ENCODE results near the gene TSEN15. TPM values are rescaled to one million over a fixed set of nuclear protein-coding genes. Genes with fewer than 3 reads are reported as not detected.

The TSEN15 gene
- total and polyA plus RNA-seq, 2 experiments from 2014 or later: 55.8 TPM

- Histone ChIP-seq H3K36me3 (ENCODE audit: insufficient read depth) (no peaks in the 10 kb centered on the region), H3K27me3 (ENCODE audit: insufficient read depth) (no peaks in the 10 kb centered on the region), H3K4me2 (no peak overlapping the region), H3K9me2 (ENCODE audit: insufficient read depth) (peaks cover under 1% of the 10 kb centered on the region; the same call in 1 of the 2 replicates), H3K4me3 (no peak overlapping the region), H2AFZ (no peak overlapping the region), H3K79me2 (replicated peaks; ENCODE audit: insufficient read depth) (no peaks in the 10 kb centered on the region), H3K27ac (ENCODE audit: low read depth) (no peak overlapping the region), H4K20me1 (replicated peaks; ENCODE audit: insufficient read depth) (no peaks in the 10 kb centered on the region), H3F3A (replicated peaks; ENCODE audit: low read depth) (no peaks in the 10 kb centered on the region), H3K4me1 (ENCODE audit: insufficient read depth) (peaks cover 21% of the 10 kb centered on the region)
- H3K27ac Mint-ChIP-seq: no peak overlapping the region
- H3K36me3 Mint-ChIP-seq (ENCODE audit: low read depth): peaks cover 32% of the 10 kb centered on the region; the same call in 2 of the 3 replicates
- peaks cover 8% of the 10 kb centered on the region; the same call in 2 of the 3 replicates for H3K4me1 Mint-ChIP-seq
- no peak overlapping the region for H3K4me3 Mint-ChIP-seq
- TF ChIP-seq ZNF331 (CRISPR knock-in tag; IDR thresholded peaks at IDR 0.05; ENCODE audit: low read depth) (no peak), CREB1 (CRISPR knock-in tag; IDR thresholded peaks at IDR 0.05; ENCODE audit: low read depth) (no peak), EZH2 (IDR thresholded peaks at IDR 0.05; ENCODE audit: low read depth, unreplicated experiment) (no peak), ZNF462 (CRISPR knock-in tag; IDR thresholded peaks at IDR 0.05) (no peak), NANOG (IDR thresholded peaks at IDR 0.05; ENCODE audit: borderline replicate concordance) (no peak), JUNB (IDR thresholded peaks at IDR 0.05; ENCODE audit: unreplicated experiment) (no peak), CTCF (conservative IDR thresholded peaks at IDR 0.05; ENCODE audit: low read depth in 2 of 2) (no peak), ETS1 (IDR thresholded peaks at IDR 0.05) (no peak), EZH2phosphoT487 (IDR thresholded peaks at IDR 0.05; ENCODE audit: unreplicated experiment) (no peak), STAT1 (IDR thresholded peaks at IDR 0.05; ENCODE audit: unreplicated experiment) (no peak), POLR2AphosphoS5 (IDR thresholded peaks at IDR 0.05; ENCODE audit: low read depth) (no peak), ZNF114 (CRISPR knock-in tag; IDR thresholded peaks at IDR 0.05) (no peak), REST (IDR thresholded peaks at IDR 0.05; ENCODE audit: unreplicated experiment) (no peak)
- ATAC-seq (no peak), DNase-seq (ENCODE audit: low spot score) (no peak)
- no peaks in the 10 kb centered on the region for H3K27me3 Mint-ChIP-seq (ENCODE audit: insufficient read depth, low read depth, poor library complexity)
- H3K9me3 Mint-ChIP-seq: peaks cover 3% of the 10 kb centered on the region
Observed at GRCh38 chr1:184072376-184072775, 20.8 kb downstream of the TSEN15 start.

Data from GM23338 (cell line).